GM19239 (cell line): ENCODE measurements around the gene ACCSL.

Experiments used
- DNase-seq: peaks from one replicate; pipeline ENCODE4 v3.0.0; 2011; ENCODE audit warnings: low spot score; ENCODE audit not compliant: insufficient read length
- FAIRE-seq: peaks from 2 replicates; lab custom pipeline; 2011; peaks lifted over from hg19 to GRCh38; lab: Jason Lieb, UNC

The ACCSL gene

DNA sequence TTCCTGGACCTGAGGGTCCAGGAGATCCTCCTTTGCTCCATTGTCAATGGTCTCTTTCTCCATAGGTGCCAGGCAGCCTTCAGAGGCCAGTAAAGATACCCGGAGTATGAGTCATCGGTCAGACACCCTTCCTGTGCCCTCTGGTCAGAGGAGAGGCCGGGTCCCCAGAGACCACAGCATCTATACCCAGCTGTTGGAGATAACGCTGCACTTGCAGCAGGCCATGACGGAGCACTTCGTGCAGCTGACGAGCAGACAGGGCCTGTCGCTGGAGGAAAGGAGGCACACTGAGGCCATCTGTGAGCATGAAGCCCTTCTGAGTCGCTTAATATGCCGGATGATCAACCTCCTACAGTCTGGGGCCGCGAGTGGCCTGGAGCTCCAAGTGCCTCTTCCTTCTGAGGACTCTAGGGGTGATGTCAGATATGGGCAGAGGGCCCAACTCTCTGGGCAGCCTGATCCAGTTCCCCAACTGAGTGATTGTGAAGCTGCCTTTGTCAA is at the start of gene ACCSL:
Gene ACCSL, plus strand, starts transcription at position 51 of the 501 bp plus-strand sequence. Its CDS starts 56 bp downstream, at position 107.
- DNase-seq = no peak
- FAIRE-seq = no peak

- no peak for FAIRE-seq
These were observed 49.5 kb upstream of the ACCSL start for GRCh38 chr11:43998308-43998707.

GRCh38 chr11:44000731-44001130 is 47.0 kb upstream of the ACCSL start:
- DNase-seq = no peak
- no peak for FAIRE-seq

More at GRCh38 chr11:43998308-43998707, 49.5 kb upstream of the ACCSL start:
- DNase-seq = no peak

- DNase-seq = no peak
- no peak for FAIRE-seq
These were observed 45.3 kb upstream of the ACCSL start for GRCh38 chr11:44002191-44003093.

DNA sequence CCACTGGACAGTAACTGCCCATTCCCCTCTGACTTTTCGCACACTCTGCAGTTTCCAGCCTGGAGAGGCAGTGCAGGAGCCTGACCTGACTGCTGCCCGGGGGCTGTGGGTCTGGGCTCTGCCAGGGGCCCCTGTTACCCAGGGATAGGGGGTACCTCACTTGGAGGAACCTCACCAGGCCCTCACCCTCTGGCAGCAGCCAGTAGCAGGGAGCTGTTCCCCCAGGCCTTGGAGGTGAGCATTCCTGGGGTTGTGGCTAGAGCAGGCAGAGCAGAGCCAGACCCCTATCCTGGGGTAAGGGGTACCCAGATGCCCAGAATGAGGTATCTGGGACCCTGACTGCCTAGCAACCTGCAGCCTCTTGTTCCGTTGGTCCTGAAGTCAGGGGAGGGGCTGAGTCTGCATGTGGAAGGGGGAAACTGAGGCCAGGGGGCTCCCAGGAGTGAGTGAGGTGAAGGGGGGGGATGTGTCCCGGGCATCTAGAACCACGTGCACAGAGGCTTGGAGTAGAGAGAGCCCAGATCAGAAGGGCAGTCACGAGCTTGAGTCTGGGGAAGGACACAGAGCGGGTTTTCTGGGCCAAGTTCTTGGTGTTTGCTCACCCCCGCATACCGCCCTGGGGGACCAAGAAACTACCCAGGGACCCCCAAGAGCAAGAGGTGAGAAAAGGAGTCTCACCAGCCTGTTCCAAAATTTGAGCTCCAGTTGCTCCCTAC is 43.9 kb upstream of the ACCSL start:
- DNase-seq (no peak), FAIRE-seq (no peak)

DNA sequence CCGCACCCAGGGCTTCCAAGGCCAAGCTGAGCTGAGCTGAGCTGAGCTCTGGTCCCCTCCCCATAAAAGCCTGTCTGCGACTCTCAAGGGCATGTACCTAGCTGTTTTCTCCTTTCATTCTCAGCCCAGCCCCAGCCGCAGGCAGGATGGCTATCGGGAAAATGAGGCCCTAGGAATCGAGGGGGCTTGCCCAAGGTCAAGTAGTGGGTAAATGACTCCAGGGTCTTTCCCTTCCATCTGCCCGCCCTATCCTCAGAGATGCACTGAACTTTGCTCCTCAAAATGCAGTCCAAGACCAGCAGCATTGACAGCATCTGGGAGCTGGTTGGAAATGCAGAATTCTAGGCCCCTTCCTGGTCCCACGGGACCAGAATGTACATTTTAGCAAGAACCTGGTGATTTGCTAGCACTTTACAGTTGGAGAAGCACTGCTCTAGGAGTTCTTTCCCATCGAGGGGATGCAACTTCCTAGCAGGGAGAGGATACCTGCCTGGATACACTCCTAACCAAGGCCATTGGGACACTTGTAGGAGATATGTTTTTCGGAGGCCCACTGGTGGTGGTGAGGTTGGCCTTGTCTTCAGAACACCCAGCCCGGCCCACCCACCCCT is 43.2 kb upstream of the ACCSL start:
- no peak for FAIRE-seq
- DNase-seq = no peak

GRCh38 chr11:44005063-44005701 is 42.6 kb upstream of the ACCSL start:
- DNase-seq (no peak), FAIRE-seq (no peak)

GRCh38 chr11:44005956-44006355 is 41.8 kb upstream of the ACCSL start:
- DNase-seq (no peak), FAIRE-seq (no peak)

DNA sequence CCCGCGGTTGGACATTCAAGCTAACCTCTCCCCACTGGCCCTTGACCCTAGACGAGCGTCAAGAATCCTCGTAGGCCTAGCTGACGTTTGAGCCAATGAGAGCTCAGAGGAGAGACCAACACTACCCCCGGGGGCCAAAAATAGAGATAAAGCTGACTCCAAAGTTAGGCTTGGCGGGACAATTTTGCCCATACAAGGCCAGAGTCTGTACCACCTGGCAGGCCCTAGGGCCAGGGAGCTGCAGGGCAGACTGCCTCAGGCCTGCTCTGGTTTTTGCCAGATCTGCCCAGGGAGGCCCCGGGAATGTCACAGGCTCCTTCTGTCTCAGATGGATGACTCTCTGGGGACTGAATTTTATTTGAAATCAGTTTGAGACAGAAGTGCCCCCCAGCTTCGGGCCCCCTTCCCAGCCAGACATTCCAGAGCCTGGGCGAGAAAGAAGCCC is 40.8 kb upstream of the ACCSL start:
- FAIRE-seq (no peak), DNase-seq (no peak)

DNA sequence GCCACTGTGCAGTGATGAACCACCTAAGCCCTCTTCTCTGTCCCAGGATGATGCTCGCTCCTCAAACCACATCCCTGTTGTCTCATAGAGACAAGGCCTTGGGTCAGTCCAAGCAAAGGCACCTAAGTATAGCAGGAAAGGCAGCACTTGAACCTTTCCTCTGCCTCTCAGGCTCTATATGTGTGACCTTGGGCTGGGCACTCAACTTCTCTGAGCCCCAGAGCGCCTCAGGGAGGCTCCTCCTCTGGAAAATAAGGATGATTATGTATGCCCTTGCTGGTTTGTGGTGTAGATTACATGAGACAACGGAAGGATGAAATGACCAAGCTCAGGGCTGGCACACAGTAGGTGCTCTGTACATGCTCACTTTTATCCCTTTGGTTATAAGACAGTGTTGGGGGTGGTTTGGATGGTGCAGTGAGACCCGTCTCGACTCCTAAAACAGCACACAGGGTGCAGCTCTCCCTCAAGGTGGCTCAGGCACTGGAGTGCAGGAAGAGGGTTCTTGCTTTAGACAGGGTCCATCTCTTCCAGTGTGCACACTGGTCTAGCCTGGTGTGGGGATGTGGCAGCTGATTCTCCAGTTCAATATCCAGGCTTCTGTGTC is 40.2 kb upstream of the ACCSL start:
- DNase-seq (no peak), FAIRE-seq (no peak)

DNA sequence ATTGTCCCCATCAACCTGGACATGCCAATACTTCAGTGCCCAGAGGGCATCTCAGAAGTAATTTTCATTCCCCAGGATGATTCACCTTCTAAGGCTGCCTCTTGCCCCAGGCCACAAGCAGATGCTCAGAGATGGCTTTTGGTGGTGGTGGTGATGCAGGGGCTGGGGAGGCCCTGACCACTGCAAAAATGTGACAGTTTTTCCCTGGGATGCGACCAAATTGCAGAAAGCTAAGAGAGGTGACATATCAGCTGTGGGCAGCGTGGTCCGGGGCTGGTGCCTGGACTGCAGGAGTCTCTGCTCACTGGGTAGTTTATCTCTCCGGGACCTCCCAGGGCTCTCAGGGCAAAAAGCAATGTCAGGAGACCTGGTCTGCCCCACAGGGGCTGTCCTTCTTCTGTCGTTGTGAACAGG is 39.7 kb upstream of the ACCSL start:
- DNase-seq = no peak
- no peak for FAIRE-seq

- DNase-seq = no peak
- no peak for FAIRE-seq
These were observed 39.1 kb upstream of the ACCSL start for GRCh38 chr11:44008698-44009097.

DNA sequence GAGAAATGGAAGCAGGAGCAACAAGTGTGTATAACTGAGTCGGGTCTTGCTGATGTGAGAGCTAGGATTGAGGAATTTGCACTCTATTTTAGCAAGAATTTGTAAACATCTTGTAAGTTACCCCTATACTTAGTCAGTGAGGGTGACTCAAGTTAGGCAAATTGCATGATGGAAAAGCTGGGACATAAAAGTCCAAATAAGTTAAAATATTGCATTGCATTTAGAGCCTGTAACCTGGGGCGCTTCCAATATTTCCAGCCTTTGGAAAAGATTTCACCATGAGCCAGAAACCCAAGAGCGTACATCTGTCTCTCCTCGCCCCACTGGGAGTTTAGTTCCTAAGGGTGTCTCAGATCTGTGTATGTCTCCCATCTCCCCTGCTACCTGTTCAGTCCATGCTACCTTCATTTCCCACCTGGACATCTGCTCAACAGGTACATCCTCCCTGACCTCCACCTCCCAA is 37.0 kb upstream of the ACCSL start:
- DNase-seq (no peak), FAIRE-seq (no peak)

DNA sequence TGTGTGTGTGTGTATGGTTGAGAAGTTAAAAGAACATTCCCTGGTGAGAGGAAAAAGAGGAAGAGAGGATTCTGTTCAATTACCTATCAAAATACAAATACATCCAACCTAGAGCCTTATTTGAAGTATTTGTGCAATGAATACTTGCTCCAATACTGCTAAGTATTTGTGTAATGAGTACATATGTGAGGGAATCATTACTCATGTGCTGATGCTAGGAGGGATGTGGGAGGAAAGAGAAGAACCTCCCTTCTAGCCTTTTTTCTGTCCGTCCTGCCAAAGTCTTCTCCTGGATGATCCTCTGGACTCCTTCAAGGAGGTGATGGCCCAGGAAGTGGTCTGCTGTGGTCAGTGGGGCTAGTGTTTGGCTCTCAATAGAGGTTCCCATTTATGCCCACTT is 36.0 kb upstream of the ACCSL start:
- no peak for FAIRE-seq
- DNase-seq = no peak

- DNase-seq (no peak), FAIRE-seq (no peak)
These were observed 32.7 kb upstream of the ACCSL start for GRCh38 chr11:44014968-44015623.

DNA sequence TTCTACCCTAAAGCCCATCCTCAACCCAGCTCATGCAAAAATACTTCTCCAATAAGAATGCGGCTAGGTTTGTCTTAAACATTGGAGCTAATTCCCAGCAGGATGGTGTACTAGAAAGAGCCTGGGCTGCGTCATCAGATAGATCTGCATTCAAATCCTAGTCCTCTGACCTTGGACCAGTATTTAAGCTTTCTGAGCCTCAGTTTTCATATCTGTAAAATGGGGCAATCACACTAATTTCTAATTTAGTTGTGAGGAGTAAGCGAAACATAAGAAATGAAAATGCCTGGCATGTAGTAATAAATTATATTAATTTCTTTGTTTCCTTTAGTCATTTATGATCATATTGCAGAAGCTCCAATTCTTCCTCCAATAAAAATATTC is 32.2 kb upstream of the ACCSL start:
- no peak for DNase-seq
- no peak for FAIRE-seq

- no peak for FAIRE-seq
- no peak for DNase-seq
These were observed 31.6 kb upstream of the ACCSL start for GRCh38 chr11:44016131-44016530.

DNA sequence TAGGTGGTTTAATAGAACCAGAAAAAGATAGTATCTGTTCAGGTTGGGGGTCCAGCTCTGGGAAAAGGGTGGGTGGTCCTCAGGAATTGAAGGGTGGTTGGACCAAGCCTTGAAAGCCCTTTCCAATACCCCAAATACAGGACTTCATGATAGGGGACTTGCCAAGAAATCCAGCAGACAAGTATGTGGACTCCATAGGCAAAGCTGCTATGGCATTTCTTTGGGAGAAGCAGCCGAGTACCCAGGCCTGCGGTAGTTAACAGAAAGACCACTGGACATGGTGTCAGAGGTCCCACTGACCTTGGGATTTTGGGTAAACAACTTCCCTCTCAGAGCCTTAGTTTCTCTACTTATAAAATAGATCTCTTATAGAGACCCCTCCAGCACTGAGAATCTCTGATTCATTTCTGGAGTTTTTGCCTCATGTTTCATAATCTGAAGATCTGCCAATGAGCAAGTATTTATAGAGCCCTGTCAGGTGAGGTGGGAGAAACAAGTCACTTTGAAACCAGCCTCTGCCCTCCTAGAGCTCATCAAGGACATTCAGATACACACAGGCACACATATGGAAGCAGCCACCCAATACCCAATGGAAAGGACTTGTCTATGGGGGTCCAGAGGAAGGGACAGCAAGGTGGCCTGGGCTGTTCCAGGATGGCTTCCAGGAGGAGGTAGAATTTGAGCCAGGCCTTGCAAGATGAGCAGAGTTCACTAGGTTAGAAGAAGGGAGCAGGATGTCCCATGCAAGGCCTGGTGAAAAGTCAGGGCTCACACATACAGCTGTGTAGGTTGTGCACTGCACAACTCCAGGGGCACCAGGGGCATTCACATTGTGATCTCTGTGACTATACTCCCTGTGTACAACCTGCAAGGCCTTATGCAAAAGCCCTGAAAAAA is 31.0 kb upstream of the ACCSL start:
- FAIRE-seq (no peak), DNase-seq (no peak)
